ENCODE data around the gene ASPN. TPM values are rescaled to one million over a fixed set of nuclear protein-coding genes. Genes with fewer than 3 reads are reported as not detected.

ASPN gene
- total RNA-seq, 1 donor from 2014 or later = 43.5 TPM

Other genes starting within 250 kb of the ASPN start
- 44.4 TPM for gene IARS1, start 188.8 kb downstream of the ASPN start, total RNA-seq
- gene NOL8, start 157.2 kb downstream of the ASPN start, total RNA-seq = 11.5 TPM
- 0.43 TPM for gene CENPP, start 156.6 kb downstream of the ASPN start, total RNA-seq
- 156 TPM for gene OGN, start 77.9 kb downstream of the ASPN start, total RNA-seq
- gene OMD, start 58.0 kb downstream of the ASPN start, total RNA-seq = 36.2 TPM
- gene ECM2, start 53.5 kb upstream of the ASPN start, total RNA-seq = 20.1 TPM
- 28.0 TPM for gene IPPK, start 187.6 kb upstream of the ASPN start, total RNA-seq

All from ascending aorta (tissue), 1 donor.